T-helper 17 cell (primary cell): Measurements from ENCODE around the gene PRSS8. TPM values are rescaled to one million over a fixed set of nuclear protein-coding genes. Genes with fewer than 3 reads are reported as not detected.

Source experiments
- ATAC-seq: fragments of 150-1000 bp; cut with Tn5 transposase; 2 replicates; pipeline ENCODE4 v1.10.0; 2021; ENCODE audit warnings: mild to moderate bottlenecking, moderate library complexity
- DNase-seq, 3 donors: peaks; one replicate each; pipeline versions ENCODE4 v3.0.0 to v3.0.0-alpha.2; 2020 to 2021
- H3K9me3 ChIP-seq: one replicate; pipeline ENCODE4 v1.7.0; 2013; ENCODE audit warnings: low read length, mild to moderate bottlenecking; ENCODE audit not compliant: control insufficient read depth, poor library complexity, severe bottlenecking
- H3K27ac Mint-ChIP-seq: one replicate; pipeline ENCODE4 v1.8.0; 2022; ENCODE audit warnings: mild to moderate bottlenecking, moderate library complexity, mixed read lengths
- H3K27me3 Mint-ChIP-seq: one replicate; pipeline ENCODE4 v1.8.0; 2022; ENCODE audit warnings: mixed read lengths
- H3K36me3 Mint-ChIP-seq: one replicate; pipeline ENCODE4 v1.8.0; 2022; ENCODE audit warnings: low read depth, mixed read lengths
- H3K4me1 Mint-ChIP-seq: one replicate; pipeline ENCODE4 v1.8.0; 2022; ENCODE audit warnings: mild to moderate bottlenecking, mixed read lengths
- H3K4me3 Mint-ChIP-seq: one replicate; pipeline ENCODE4 v1.8.0; 2022; ENCODE audit warnings: mild to moderate bottlenecking, moderate library complexity, mixed read lengths
- total RNA-seq, 4 donors: library from RNA in 2 of 4; stranded (reverse) in 2 of 4; gene quantifications; one replicate each; pipeline ENCODE4 v1.2.3 and lab custom pipeline; 2022 to 2026

The PRSS8 gene
- total RNA-seq, 2 donors from 2014 or later, result not detected

- H3K9me3 ChIP-seq, result no peaks in the 10 kb centered on the region
- no peak for ATAC-seq
- Mint-ChIP-seq H3K4me1 (peaks cover 21% of the 10 kb centered on the region), H3K36me3 (no peaks in the 10 kb centered on the region), H3K27me3 (no peaks in the 10 kb centered on the region), H3K27ac (peak overlapping the region; percentile 98), H3K4me3 (peak overlapping the region; percentile 95)
- no peak for DNase-seq
Observed at GRCh38 chr16:31094088-31094423, 41.5 kb downstream of the PRSS8 start.

GRCh38 chr16:31093132-31093703 is 42.3 kb downstream of the PRSS8 start:
- peak overlapping the region; percentile 95 for H3K4me3 Mint-ChIP-seq
- no peaks in the 10 kb centered on the region for H3K27me3 Mint-ChIP-seq
- no peak for DNase-seq
- peaks cover 21% of the 10 kb centered on the region for H3K4me1 Mint-ChIP-seq
- no peaks in the 10 kb centered on the region for H3K36me3 Mint-ChIP-seq
- peak overlapping the region; percentile 98 for H3K27ac Mint-ChIP-seq
- H3K9me3 ChIP-seq, result no peaks in the 10 kb centered on the region
- no peak for ATAC-seq

- Mint-ChIP-seq H3K27ac (no peak overlapping the region), H3K36me3 (no peaks in the 10 kb centered on the region), H3K4me1 (peaks cover 21% of the 10 kb centered on the region), H3K27me3 (no peaks in the 10 kb centered on the region), H3K4me3 (peak overlapping the region; percentile 95)
- H3K9me3 ChIP-seq, result no peaks in the 10 kb centered on the region
- DNase-seq (no peak), ATAC-seq (no peak)
Observed at GRCh38 chr16:31092330-31092729, 43.2 kb downstream of the PRSS8 start.

DNA sequence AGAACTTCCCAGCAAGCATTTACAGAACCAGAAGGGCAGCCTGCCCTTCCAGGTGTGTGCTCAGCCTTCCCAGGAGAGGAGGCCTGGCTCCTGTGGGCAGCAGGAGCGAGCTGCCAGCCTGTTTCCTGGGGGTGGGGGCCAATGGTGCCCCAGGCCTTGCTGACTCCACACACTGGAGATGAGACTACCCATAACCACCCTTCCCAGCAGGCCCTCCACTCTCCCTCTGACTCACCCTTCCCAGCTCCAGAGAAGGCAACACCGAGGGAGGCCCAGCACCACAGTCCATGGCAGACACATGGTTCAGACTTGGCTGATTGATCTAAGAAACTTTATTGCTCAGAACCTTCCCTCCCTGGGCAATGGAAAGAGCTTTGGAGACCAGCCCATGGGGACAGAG is 45.0 kb downstream of the PRSS8 start:
- H3K4me3 Mint-ChIP-seq, result no peak overlapping the region
- no peak for ATAC-seq
- no peaks in the 10 kb centered on the region for H3K27me3 Mint-ChIP-seq
- H3K4me1 Mint-ChIP-seq, result peaks cover 14% of the 10 kb centered on the region
- no peak for DNase-seq
- peaks cover 2% of the 10 kb centered on the region for H3K36me3 Mint-ChIP-seq
- no peaks in the 10 kb centered on the region for H3K9me3 ChIP-seq
- H3K27ac Mint-ChIP-seq, result no peak overlapping the region

- peak overlapping the region; percentile 68 for H3K27ac Mint-ChIP-seq
- no peaks in the 10 kb centered on the region for H3K9me3 ChIP-seq
- no peaks in the 10 kb centered on the region for H3K27me3 Mint-ChIP-seq
- H3K4me1 Mint-ChIP-seq, result peaks cover 8% of the 10 kb centered on the region
- H3K4me3 Mint-ChIP-seq, result no peak overlapping the region
- peaks cover 2% of the 10 kb centered on the region for H3K36me3 Mint-ChIP-seq
- DNase-seq, result no peak
- ATAC-seq, result no peak
Observed at GRCh38 chr16:31089199-31089598, 46.3 kb downstream of the PRSS8 start.

DNA sequence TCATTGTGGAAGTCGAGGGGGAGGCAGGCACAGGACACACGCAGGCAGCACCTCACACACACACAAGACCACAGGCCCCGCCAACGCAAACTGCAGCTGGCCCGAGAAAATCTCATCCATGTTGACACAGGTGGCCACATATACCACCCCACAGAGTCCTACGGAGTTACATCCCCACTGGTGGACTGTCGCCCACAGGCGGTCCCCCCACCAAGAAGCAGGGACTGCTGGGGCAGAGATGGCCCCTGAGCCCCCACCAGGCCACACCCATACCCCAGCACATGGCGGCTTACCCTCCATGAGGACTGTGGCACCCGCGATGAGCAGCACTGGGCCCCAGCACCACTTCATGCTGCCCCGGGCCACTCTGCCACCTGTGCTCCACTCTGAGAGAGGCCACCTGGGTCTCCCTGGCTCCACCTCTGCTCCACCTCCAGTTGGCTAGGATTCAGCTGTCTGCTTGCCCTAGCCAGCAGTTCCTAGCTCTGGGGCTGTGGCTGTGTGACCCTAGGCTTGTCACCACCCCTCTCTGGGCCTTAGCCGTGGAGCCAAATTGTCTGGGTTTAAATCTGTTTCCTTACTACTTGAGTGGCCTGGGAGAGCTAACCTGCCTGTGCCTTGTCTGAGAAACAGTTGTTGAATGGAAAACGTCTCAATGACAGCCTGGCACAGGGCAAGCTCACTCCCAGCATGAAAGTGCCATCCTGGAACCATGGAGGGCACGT is 46.9 kb downstream of the PRSS8 start, which contains the start of gene PRSS53:
PRSS53 (minus strand) TSS at position 485 of the 725 bp plus-strand sequence; CDS start at position 351, 134 bp downstream.
- ATAC-seq, result no peak
- no peak within 1 kb of the TSS for H3K4me3 Mint-ChIP-seq
- H3K27ac Mint-ChIP-seq, result peak within 1 kb of the TSS; percentile 68
- no peaks in the 10 kb centered on the region for H3K9me3 ChIP-seq
- H3K36me3 Mint-ChIP-seq, result peaks cover 2% of the 10 kb centered on the region
- DNase-seq, result no peak
- H3K27me3 Mint-ChIP-seq, result no peaks in the 10 kb centered on the region
- peaks cover 3% of the 10 kb centered on the region for H3K4me1 Mint-ChIP-seq

GRCh38 chr16:31087971-31088370 is 47.6 kb downstream of the PRSS8 start:
- H3K4me3 Mint-ChIP-seq, result no peak overlapping the region
- DNase-seq (no peak), ATAC-seq (no peak)
- no peaks in the 10 kb centered on the region for H3K27me3 Mint-ChIP-seq
- H3K4me1 Mint-ChIP-seq, result peaks cover 2% of the 10 kb centered on the region
- no peak overlapping the region for H3K27ac Mint-ChIP-seq
- H3K36me3 Mint-ChIP-seq, result peaks cover 2% of the 10 kb centered on the region
- no peaks in the 10 kb centered on the region for H3K9me3 ChIP-seq

GRCh38 chr16:31087481-31087880 is 48.0 kb downstream of the PRSS8 start:
- ATAC-seq (no peak), DNase-seq (no peak)
- peaks cover 3% of the 10 kb centered on the region for H3K4me1 Mint-ChIP-seq
- no peaks in the 10 kb centered on the region for H3K9me3 ChIP-seq
- no peak overlapping the region for H3K4me3 Mint-ChIP-seq
- peaks cover 2% of the 10 kb centered on the region for H3K36me3 Mint-ChIP-seq
- no peaks in the 10 kb centered on the region for H3K27me3 Mint-ChIP-seq
- H3K27ac Mint-ChIP-seq, result no peak overlapping the region

- H3K36me3 Mint-ChIP-seq, result peaks cover 2% of the 10 kb centered on the region
- no peak for DNase-seq
- ATAC-seq, result no peak
- no peak overlapping the region for H3K27ac Mint-ChIP-seq
- no peaks in the 10 kb centered on the region for H3K27me3 Mint-ChIP-seq
- no peaks in the 10 kb centered on the region for H3K9me3 ChIP-seq
- peaks cover 8% of the 10 kb centered on the region for H3K4me1 Mint-ChIP-seq
- H3K4me3 Mint-ChIP-seq, result no peak overlapping the region
Observed at GRCh38 chr16:31086629-31086906, 49.0 kb downstream of the PRSS8 start.

DNA sequence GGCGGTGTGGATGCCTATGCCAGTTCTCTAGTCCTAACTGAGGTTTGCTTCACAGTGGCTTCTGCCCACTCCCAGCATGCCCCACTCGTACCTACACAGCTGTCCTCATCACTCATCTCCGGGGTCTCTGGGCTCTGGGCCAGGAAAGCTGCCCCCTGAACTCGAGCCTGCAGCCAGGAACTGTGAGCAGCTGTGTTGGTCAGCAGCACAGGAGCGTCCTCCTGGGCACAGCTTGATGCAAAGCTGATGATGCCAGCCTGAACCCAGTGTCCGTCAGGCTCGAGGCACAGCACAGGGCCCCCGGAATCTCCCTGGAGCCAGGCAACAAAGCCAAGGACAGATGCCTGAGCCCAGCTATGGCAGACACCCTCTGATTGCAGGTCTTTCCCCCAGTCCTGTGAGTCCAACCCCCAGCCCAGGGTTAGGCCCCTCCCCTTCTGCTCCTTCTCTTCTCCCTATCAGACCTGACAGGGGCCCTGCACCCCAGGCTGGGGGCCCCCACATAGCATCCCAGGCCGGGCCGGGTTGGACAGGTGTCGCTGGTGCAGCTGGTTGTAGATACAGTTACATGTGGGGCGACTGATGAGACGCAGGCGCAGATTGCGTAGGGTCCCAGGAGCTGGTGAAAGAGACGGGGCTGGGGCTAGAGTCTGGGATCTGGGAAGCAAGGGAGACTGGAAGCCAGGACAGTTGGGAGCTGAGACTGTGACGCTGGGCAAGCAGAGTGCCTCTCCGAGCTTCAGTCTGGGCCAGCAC is 49.5 kb downstream of the PRSS8 start:
- ATAC-seq (no peak), DNase-seq (no peak)
- Mint-ChIP-seq H3K27ac (no peak overlapping the region), H3K4me1 (peaks cover 8% of the 10 kb centered on the region), H3K36me3 (peaks cover 2% of the 10 kb centered on the region), H3K4me3 (no peak overlapping the region), H3K27me3 (no peaks in the 10 kb centered on the region)
- H3K9me3 ChIP-seq, result no peaks in the 10 kb centered on the region

GRCh38 chr16:31085411-31085810 is 50.1 kb downstream of the PRSS8 start:
- Mint-ChIP-seq H3K4me1 (peaks cover 8% of the 10 kb centered on the region), H3K27ac (no peak overlapping the region), H3K4me3 (no peak overlapping the region), H3K27me3 (no peaks in the 10 kb centered on the region), H3K36me3 (peaks cover 2% of the 10 kb centered on the region)
- H3K9me3 ChIP-seq, result no peaks in the 10 kb centered on the region
- no peak for ATAC-seq
- DNase-seq, result no peak

- Mint-ChIP-seq H3K27me3 (no peaks in the 10 kb centered on the region), H3K4me3 (no peak overlapping the region), H3K36me3 (peaks cover 2% of the 10 kb centered on the region), H3K4me1 (peaks cover 8% of the 10 kb centered on the region), H3K27ac (no peak overlapping the region)
- no peaks in the 10 kb centered on the region for H3K9me3 ChIP-seq
- ATAC-seq (no peak), DNase-seq (no peak)
Observed at GRCh38 chr16:31084584-31085302, 50.8 kb downstream of the PRSS8 start.

DNA sequence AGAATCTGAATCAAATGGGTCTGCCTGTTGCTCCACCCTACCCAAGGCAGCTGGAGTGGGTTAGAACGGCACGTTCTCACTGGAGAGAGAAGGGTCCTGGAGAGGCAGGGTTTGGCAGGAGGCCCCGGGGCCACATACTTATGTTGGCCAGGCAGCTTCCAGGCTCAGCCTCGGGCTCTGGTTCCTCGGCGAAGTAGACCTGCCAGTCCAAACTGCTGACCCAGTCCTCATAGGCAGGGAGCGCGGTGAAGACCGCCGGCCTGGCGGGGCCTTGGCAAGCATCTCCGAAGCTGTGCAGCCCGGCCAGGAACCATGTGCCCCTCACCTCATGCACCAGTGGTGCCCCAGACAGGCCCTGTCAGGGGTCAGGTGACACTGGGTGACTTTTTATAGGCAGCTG is 51.5 kb downstream of the PRSS8 start:
- Mint-ChIP-seq H3K36me3 (peaks cover 2% of the 10 kb centered on the region), H3K4me3 (no peak overlapping the region), H3K27me3 (no peaks in the 10 kb centered on the region), H3K27ac (no peak overlapping the region), H3K4me1 (peaks cover 8% of the 10 kb centered on the region)
- no peak for DNase-seq
- H3K9me3 ChIP-seq, result no peaks in the 10 kb centered on the region
- no peak for ATAC-seq
